ENCODE data around the gene SLC7A6. TPM values are rescaled to one million over a fixed set of nuclear protein-coding genes. Genes with fewer than 3 reads are reported as not detected.

Gene SLC7A6
- total RNA-seq, 2 experiments from 2014 or later: 53.1 to 79.5 TPM

GRCh38 chr16:68234188-68235107, 29.9 kb upstream of the SLC7A6 start:
- Histone ChIP-seq H2AFZ (ENCODE audit: low read length) (no peak overlapping the region), H3K79me2 (ENCODE audit: insufficient read depth, low read depth, low read length) (no peaks in the 10 kb centered on the region), H4K20me1 (ENCODE audit: insufficient read depth, low read length) (no peaks in the 10 kb centered on the region), H3K27ac (ENCODE audit: low read depth, low read length, poor library complexity, severe bottlenecking) (peak overlapping the region; percentile 18), H3K4me3 (ENCODE audit: low read depth, low read length, poor library complexity, severe bottlenecking) (no peak overlapping the region), H3K9me3 (ENCODE audit: low read length) (no peaks in the 10 kb centered on the region), H3K4me1 (ENCODE audit: insufficient read depth, low read length, poor library complexity, severe bottlenecking) (peaks cover 32% of the 10 kb centered on the region), H3K9me2 (ENCODE audit: insufficient read depth, low read length) (no peaks in the 10 kb centered on the region), H3K36me3 (ENCODE audit: insufficient read depth, low read length) (peaks cover 11% of the 10 kb centered on the region; the same call in 1 of the 2 replicates), H3K4me2 (ENCODE audit: low read length) (peak overlapping the region; percentile 0; the same call in 1 of the 2 replicates)
- no peak for DNase-seq (ENCODE audit: low spot score)
- POLR2A ChIA-PET: interaction anchor here (0.6 kb wide), 1 partner anchor 46 kb away, joined by 3 read pairs; no protein-coding TSS in a partner anchor
- intact Hi-C loops (cut with micrococcal nuclease; ENCODE audit: unreplicated experiment): no loop called here
- CTCF ChIA-PET (ENCODE audit: unreplicated experiment): no interaction called here
- TF ChIP-seq CTCF (conservative IDR thresholded peaks at IDR 0.05; ENCODE audit: low read length) (no peak), EZH2phosphoT487 (IDR thresholded peaks at IDR 0.05; ENCODE audit: borderline replicate concordance, low read depth, low read length) (no peak)
- BruUV-seq (replicated peaks): no TSS peak

- H3K36me3 ChIP-seq (ENCODE audit: insufficient read depth, low read length): peaks cover 2% of the 10 kb centered on the region; the same call in 1 of the 2 replicates
- no peaks in the 10 kb centered on the region for H4K20me1 ChIP-seq (ENCODE audit: insufficient read depth, low read length)
- DNase-seq (ENCODE audit: low spot score): no peak
- H3K4me1 ChIP-seq (ENCODE audit: insufficient read depth, low read length, poor library complexity, severe bottlenecking): peaks cover 36% of the 10 kb centered on the region
- no peak overlapping the region for H3K4me3 ChIP-seq (ENCODE audit: low read depth, low read length, poor library complexity, severe bottlenecking)
- no peaks in the 10 kb centered on the region for H3K9me3 ChIP-seq (ENCODE audit: low read length)
- no TSS peak for BruUV-seq (replicated peaks)
- ChIA-PET POLR2A (interaction anchor here (0.6 kb wide), 1 partner anchor 45 kb away, joined by 3 read pairs; no protein-coding TSS in a partner anchor), CTCF (ENCODE audit: unreplicated experiment) (no interaction called here)
- no peak for TF ChIP-seq EZH2phosphoT487 (IDR thresholded peaks at IDR 0.05; ENCODE audit: borderline replicate concordance, low read depth, low read length)
- TF ChIP-seq CTCF (conservative IDR thresholded peaks at IDR 0.05; ENCODE audit: low read length): no peak
- peak overlapping the region; percentile 77; the same call in 1 of the 2 replicates for H3K4me2 ChIP-seq (ENCODE audit: low read length)
- H3K9me2 ChIP-seq (ENCODE audit: insufficient read depth, low read length): no peaks in the 10 kb centered on the region
- no peak overlapping the region for H2AFZ ChIP-seq (ENCODE audit: low read length)
- H3K27ac ChIP-seq (ENCODE audit: low read depth, low read length, poor library complexity, severe bottlenecking): no peak overlapping the region
- intact Hi-C loops (cut with micrococcal nuclease; ENCODE audit: unreplicated experiment): no loop called here
- no peaks in the 10 kb centered on the region for H3K79me2 ChIP-seq (ENCODE audit: insufficient read depth, low read depth, low read length)
Observed at GRCh38 chr16:68235108-68235886, 29.0 kb upstream of the SLC7A6 start.

Data from OCI-LY7 (cell line).